HCT116 (cell line): ENCODE measurements around the gene TENM3. TPM values are rescaled to one million over a fixed set of nuclear protein-coding genes. Genes with fewer than 3 reads are reported as not detected.

Source experiments
- ATAC-seq: fragments of 200-7000 bp; cut with Tn5 transposase; 2 replicates; pipeline ENCODE4 v1.9.1; 2020; ENCODE audit warnings: mild to moderate bottlenecking, moderate library complexity
- BruUV-seq: library from RNA; stranded (reverse); fragments of 400-500 nt; replicated peaks from 2 replicates; lab custom pipeline; 2021; lab: Mats Ljungman, UMichigan
- CTCF ChIA-PET: fragments of 300-600 bp; sonication (Branson Sonifier 250); formaldehyde crosslinking; loops from one replicate; lab custom pipeline; 2021; ENCODE audit warnings: antibody characterized with exemption; lab: Charles Lee
- POLR2A ChIA-PET: fragments of 300-600, 350-600 bp; sonication (Branson Sonifier 250); formaldehyde crosslinking; loops from one replicate; lab custom pipeline; 2021; ENCODE audit warnings: antibody characterized with exemption; lab: Charles Lee
- RAD21 ChIA-PET, 2 experiments: fragments of 300-600 bp; sonication (Branson Sonifier 250); formaldehyde crosslinking; loops; one replicate each; lab custom pipeline; 2023; ENCODE audit warnings: low total read pairs in 2 of 2; ENCODE audit not compliant: uncharacterized antibody in 2 of 2, unreplicated experiment in 2 of 2, low non-redundant PET in 1 of 2; lab: Charles Lee
- DNase-seq: peaks from one replicate; pipeline ENCODE4 v3.0.0-alpha.2; 2010; ENCODE audit warnings: low read depth, low spot score
- H2AFZ ChIP-seq: fragments of 200-600 bp; shearing (Covaris generic), sonication (generic); 2 replicates; pipeline ENCODE4 v1.6.1; 2017; ENCODE audit warnings: low read depth, mixed run types, mixed read lengths, antibody characterized with exemption, low read length; ENCODE audit not compliant: poor library complexity, severe bottlenecking
- H3K27ac ChIP-seq: 2 replicates; pipeline ENCODE4 v1.5.1; 2012; ENCODE audit warnings: low read depth, low read length
- H3K27me3 ChIP-seq: fragments of 200-600 bp; sonication (generic); 2 replicates; pipeline ENCODE4 v1.6.1; 2016; ENCODE audit warnings: mixed run types, low read length, mixed read lengths; ENCODE audit not compliant: insufficient read depth
- H3K36me3 ChIP-seq, 2 experiments: fragments of 200-500 bp in 1 of 2; fragments of 200-600 bp in 1 of 2; sonication (Bioruptor generic) in 1 of 2; sonication (generic) in 1 of 2; 2 replicates each; pipeline versions ENCODE4 v1.5.1 to v1.6.1; 2014 to 2016; ENCODE audit warnings: low read length in 2 of 2, inconsistent platforms in 1 of 2, mixed read lengths in 1 of 2, mixed run types in 1 of 2; ENCODE audit not compliant: insufficient read depth in 2 of 2, control insufficient read depth in 1 of 2
- H3K4me1 ChIP-seq, 2 experiments: fragments of 200-600 bp in 1 of 2; sonication (generic) in 1 of 2; 2 replicates each; pipeline versions ENCODE4 v1.5.1 to v1.6.1; 2012 to 2017; ENCODE audit warnings: low read length in 2 of 2, inconsistent platforms in 1 of 2, mild to moderate bottlenecking in 1 of 2, mixed read lengths in 1 of 2, mixed run types in 1 of 2, moderate library complexity in 1 of 2; ENCODE audit not compliant: insufficient read depth in 2 of 2, control insufficient read depth in 1 of 2
- H3K4me2 ChIP-seq: fragments of 200-600 bp; sonication (generic); 2 replicates; pipeline ENCODE4 v1.6.1; 2017; ENCODE audit warnings: mixed run types, low read length, mixed read lengths
- H3K4me3 ChIP-seq, 2 experiments: fragments of 200-600 bp in 1 of 2; sonication (generic) in 1 of 2; replicated peaks in 1 of 2; 2 replicates each; pipeline ENCODE4 v1.5.1; 2011 to 2016; ENCODE audit warnings: low read length in 2 of 2, control low read depth in 1 of 2, low read depth in 1 of 2, mild to moderate bottlenecking in 1 of 2, mixed read lengths in 1 of 2, mixed run types in 1 of 2
- H3K79me2 ChIP-seq: fragments of 200-600 bp; sonication (generic); 2 replicates; pipeline ENCODE4 v1.6.1; 2017; ENCODE audit warnings: mild to moderate bottlenecking, mixed run types, low read length, moderate library complexity, mixed read lengths; ENCODE audit not compliant: insufficient read depth
- H3K9ac ChIP-seq: fragments of 200-600 bp; sonication (generic); 2 replicates; pipeline ENCODE4 v1.6.1; 2016; ENCODE audit warnings: low read length, mixed read lengths
- H3K9me2 ChIP-seq: fragments of 200-600 bp; sonication (generic), shearing (Covaris generic); 2 replicates; pipeline ENCODE4 v1.6.1; 2017; ENCODE audit warnings: mixed run types, mild to moderate bottlenecking, moderate library complexity; ENCODE audit not compliant: insufficient read depth
- H3K9me3 ChIP-seq, 2 experiments: fragments of 200-500 bp in 1 of 2; fragments of 200-600 bp in 1 of 2; sonication (Bioruptor generic) in 1 of 2; sonication (generic) in 1 of 2; 2 replicates each; pipeline ENCODE4 v1.6.1; 2014 to 2017; ENCODE audit warnings: low read length in 2 of 2, mixed read lengths in 2 of 2, inconsistent platforms in 1 of 2, low read depth in 1 of 2, mild to moderate bottlenecking in 1 of 2, mixed run types in 1 of 2, moderate library complexity in 1 of 2; ENCODE audit not compliant: control insufficient read depth in 1 of 2, insufficient read depth in 1 of 2
- H4K20me1 ChIP-seq: fragments of 200-600 bp; sonication (generic), shearing (Covaris generic); 2 replicates; pipeline ENCODE4 v1.6.1; 2017; ENCODE audit warnings: mixed run types, mild to moderate bottlenecking, moderate library complexity; ENCODE audit not compliant: insufficient read depth
- CTCF ChIP-seq, 3 experiments: fragments of 200-600 bp in 1 of 3; sonication (generic) in 1 of 3; IDR thresholded peaks in 2 of 3; conservative IDR thresholded peaks in 1 of 3; 2 replicates each; pipeline ENCODE4 v1.5.1; 2012 to 2017; ENCODE audit warnings: low read depth in 2 of 3, low read length in 2 of 3, antibody characterized with exemption in 1 of 3, borderline replicate concordance in 1 of 3, control low read depth in 1 of 3, mild to moderate bottlenecking in 1 of 3, mixed read lengths in 1 of 3, mixed run types in 1 of 3, moderate library complexity in 1 of 3; ENCODE audit not compliant: insufficient read depth in 1 of 3
- EGR1 ChIP-seq: IDR thresholded peaks from 2 replicates; pipeline ENCODE4 v1.6.1; 2012; ENCODE audit warnings: low read depth
- ELF1 ChIP-seq: IDR thresholded peaks from 2 replicates; pipeline ENCODE4 v1.6.1; 2012; ENCODE audit warnings: low read depth, borderline replicate concordance
- EZH2 ChIP-seq: fragments of 200-600 bp; sonication (generic); IDR thresholded peaks from 2 replicates; pipeline ENCODE4 v1.6.1; 2017; ENCODE audit warnings: antibody characterized with exemption, mixed run types
- EZH2phosphoT487 ChIP-seq: fragments of 200-600 bp; IDR thresholded peaks from 2 replicates; pipeline ENCODE4 v1.6.1; 2018; ENCODE audit warnings: antibody characterized with exemption, borderline replicate concordance
- FOSL1 ChIP-seq: IDR thresholded peaks from 2 replicates; pipeline ENCODE4 v1.6.1; 2012; ENCODE audit warnings: low read depth
- JUND ChIP-seq: IDR thresholded peaks from 2 replicates; pipeline ENCODE4 v1.6.1; 2012
- POLR2AphosphoS5 ChIP-seq: IDR thresholded peaks from 2 replicates; pipeline ENCODE4 v1.6.1; 2011; ENCODE audit warnings: mild to moderate bottlenecking, low read depth, low read length, moderate library complexity
- RAD21 ChIP-seq: IDR thresholded peaks from 2 replicates; pipeline ENCODE4 v1.6.1; 2012; ENCODE audit warnings: low read depth, mild to moderate bottlenecking
- SIN3A ChIP-seq: IDR thresholded peaks from 2 replicates; pipeline ENCODE4 v1.6.1; 2012; ENCODE audit warnings: low read depth
- SP1 ChIP-seq: IDR thresholded peaks from 2 replicates; pipeline ENCODE4 v1.6.1; 2012; ENCODE audit warnings: low read depth
- SRF ChIP-seq: IDR thresholded peaks from 2 replicates; pipeline ENCODE4 v1.6.1; 2012; ENCODE audit warnings: low read depth
- TCF7L2 ChIP-seq: IDR thresholded peaks from 2 replicates; pipeline ENCODE4 v1.7.0; 2011; ENCODE audit warnings: borderline replicate concordance, inconsistent platforms; ENCODE audit not compliant: insufficient read depth, insufficient read length; ENCODE audit errors: extremely low read depth
- YY1 ChIP-seq: IDR thresholded peaks from 2 replicates; pipeline ENCODE4 v1.6.1; 2011; ENCODE audit warnings: low read length, low read depth, moderate library complexity, mild to moderate bottlenecking; ENCODE audit not compliant: insufficient replicate concordance; ENCODE audit errors: extremely low read depth
- ZBTB33 ChIP-seq: IDR thresholded peaks from 2 replicates; pipeline ENCODE4 v1.6.1; 2011; ENCODE audit warnings: mild to moderate bottlenecking, low read length, moderate library complexity; ENCODE audit not compliant: insufficient replicate concordance; ENCODE audit errors: extremely low read depth
- ZFX ChIP-seq: fragments of 450-650 bp; IDR thresholded peaks from 2 replicates; pipeline ENCODE4 v1.6.1; 2017
- intact Hi-C: fragments of 100-400 bp; cut with micrococcal nuclease; formaldehyde crosslinking; loops from 2 replicates; pipeline ENCODE4 v1.10.0; 2022
- total RNA-seq: library from RNA; stranded (reverse); gene quantifications from one replicate; pipeline ENCODE4 v1.2.1, GENCODE V29; 2021; ENCODE audit not compliant: unreplicated experiment
- TF ChIP-seq, protein P1 (sequence below): IDR thresholded peaks from 2 replicates; pipeline ENCODE4 v1.6.1; 2012
- TF ChIP-seq, protein P2 (sequence below): IDR thresholded peaks from 2 replicates; pipeline ENCODE4 v1.6.1; 2012

The TENM3 gene
- total RNA-seq, 1 experiment from 2014 or later = 0.54 TPM

- DNase-seq = no peak
- BruUV-seq = no TSS peak
- Histone ChIP-seq H3K27ac (no peak overlapping the region), H2AFZ (no peak overlapping the region), H3K9me3 (no peaks in the 10 kb centered on the region), H3K9me2 (no peaks in the 10 kb centered on the region), H3K79me2 (no peaks in the 10 kb centered on the region), H3K4me3 (no peak overlapping the region), H3K9ac (no peak overlapping the region), H3K36me3 (no peaks in the 10 kb centered on the region), H3K27me3 (peaks cover 29% of the 10 kb centered on the region), H4K20me1 (no peaks in the 10 kb centered on the region), H3K4me2 (no peak overlapping the region), H3K4me1 (no peaks in the 10 kb centered on the region)
- intact Hi-C loops = no loop called here
- TF ChIP-seq ZFX (no peak), YY1 (no peak), SRF (no peak), POLR2AphosphoS5 (no peak), EZH2 (no peak), TCF7L2 (no peak), JUND (no peak), EGR1 (no peak), SP1 (no peak), RAD21 (no peak), ELF1 (no peak), EZH2phosphoT487 (no peak), FOSL1 (no peak), ZBTB33 (no peak), CTCF (IDR thresholded peaks at IDR 0.05 in 2 of 3, conservative IDR thresholded peaks at IDR 0.05 in 1 of 3; ENCODE audit: borderline replicate concordance in 1 of 3, insufficient read depth in 1 of 3, low read depth in 2 of 3, low read length in 2 of 3) (no peak), SIN3A (no peak)
- TF ChIP-seq, protein P1, sequence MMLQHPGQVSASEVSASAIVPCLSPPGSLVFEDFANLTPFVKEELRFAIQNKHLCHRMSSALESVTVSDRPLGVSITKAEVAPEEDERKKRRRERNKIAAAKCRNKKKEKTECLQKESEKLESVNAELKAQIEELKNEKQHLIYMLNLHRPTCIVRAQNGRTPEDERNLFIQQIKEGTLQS = no peak
- TF ChIP-seq, protein P2, sequence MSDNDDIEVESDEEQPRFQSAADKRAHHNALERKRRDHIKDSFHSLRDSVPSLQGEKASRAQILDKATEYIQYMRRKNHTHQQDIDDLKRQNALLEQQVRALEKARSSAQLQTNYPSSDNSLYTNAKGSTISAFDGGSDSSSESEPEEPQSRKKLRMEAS = no peak
- ChIA-PET POLR2A (no interaction called here), CTCF (no interaction called here), RAD21 (no interaction called here)
- ATAC-seq = no peak
Observed at GRCh38 chr4:182350041-182350440, 106.8 kb downstream of the TENM3 start.
